ENCODE results near the gene ACKR3. TPM values are rescaled to one million over a fixed set of nuclear protein-coding genes. Genes with fewer than 3 reads are reported as not detected.

The ACKR3 gene
- total RNA-seq, 1 donor from 2014 or later: 56.6 TPM

GRCh38 chr2:236605345-236605734 is 35.7 kb downstream of the ACKR3 start:
- H3K27me3 Mint-ChIP-seq (ENCODE audit: low read depth): peaks cover 3% of the 10 kb centered on the region
- DNase-seq (ENCODE audit: low spot score): no peak
- no peaks in the 10 kb centered on the region for H3K9me3 Mint-ChIP-seq (ENCODE audit: low read depth)
- H3K27ac Mint-ChIP-seq (ENCODE audit: unreplicated experiment): no peak overlapping the region
- H3K4me3 Mint-ChIP-seq (ENCODE audit: unreplicated experiment): no peak overlapping the region
- H3K4me1 Mint-ChIP-seq (ENCODE audit: low read depth): peaks cover 30% of the 10 kb centered on the region
- no peaks in the 10 kb centered on the region for H3K36me3 Mint-ChIP-seq (ENCODE audit: low read depth)
- TF ChIP-seq, protein P1, sequence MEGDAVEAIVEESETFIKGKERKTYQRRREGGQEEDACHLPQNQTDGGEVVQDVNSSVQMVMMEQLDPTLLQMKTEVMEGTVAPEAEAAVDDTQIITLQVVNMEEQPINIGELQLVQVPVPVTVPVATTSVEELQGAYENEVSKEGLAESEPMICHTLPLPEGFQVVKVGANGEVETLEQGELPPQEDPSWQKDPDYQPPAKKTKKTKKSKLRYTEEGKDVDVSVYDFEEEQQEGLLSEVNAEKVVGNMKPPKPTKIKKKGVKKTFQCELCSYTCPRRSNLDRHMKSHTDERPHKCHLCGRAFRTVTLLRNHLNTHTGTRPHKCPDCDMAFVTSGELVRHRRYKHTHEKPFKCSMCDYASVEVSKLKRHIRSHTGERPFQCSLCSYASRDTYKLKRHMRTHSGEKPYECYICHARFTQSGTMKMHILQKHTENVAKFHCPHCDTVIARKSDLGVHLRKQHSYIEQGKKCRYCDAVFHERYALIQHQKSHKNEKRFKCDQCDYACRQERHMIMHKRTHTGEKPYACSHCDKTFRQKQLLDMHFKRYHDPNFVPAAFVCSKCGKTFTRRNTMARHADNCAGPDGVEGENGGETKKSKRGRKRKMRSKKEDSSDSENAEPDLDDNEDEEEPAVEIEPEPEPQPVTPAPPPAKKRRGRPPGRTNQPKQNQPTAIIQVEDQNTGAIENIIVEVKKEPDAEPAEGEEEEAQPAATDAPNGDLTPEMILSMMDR (IDR thresholded peaks at IDR 0.05): no peak

DNA sequence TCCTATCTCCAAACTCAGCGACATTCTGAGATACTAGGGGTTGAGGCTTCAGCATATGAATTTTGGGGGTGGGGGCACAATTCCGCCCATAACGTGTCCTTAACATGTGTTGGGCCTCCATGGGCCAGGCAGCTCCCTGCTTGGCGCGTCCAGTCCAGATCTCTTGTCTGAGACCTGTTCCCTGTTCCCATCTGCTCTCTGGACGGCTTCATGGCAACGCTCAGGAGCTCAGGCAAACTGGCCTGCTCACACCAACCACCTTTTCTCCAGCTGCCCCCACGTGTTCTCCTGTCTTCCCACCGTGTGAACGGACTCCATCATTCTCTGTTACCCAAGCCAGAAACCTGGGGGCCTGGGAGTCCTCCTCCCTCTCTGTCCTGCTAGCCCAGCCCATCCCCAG is 36.4 kb downstream of the ACKR3 start:
- H3K4me1 Mint-ChIP-seq (ENCODE audit: low read depth): peaks cover 30% of the 10 kb centered on the region
- TF ChIP-seq, protein P1 (IDR thresholded peaks at IDR 0.05): no peak
- no peaks in the 10 kb centered on the region for H3K36me3 Mint-ChIP-seq (ENCODE audit: low read depth)
- no peak overlapping the region for H3K27ac Mint-ChIP-seq (ENCODE audit: unreplicated experiment)
- peaks cover 3% of the 10 kb centered on the region for H3K27me3 Mint-ChIP-seq (ENCODE audit: low read depth)
- no peaks in the 10 kb centered on the region for H3K9me3 Mint-ChIP-seq (ENCODE audit: low read depth)
- H3K4me3 Mint-ChIP-seq (ENCODE audit: unreplicated experiment): no peak overlapping the region
- DNase-seq (ENCODE audit: low spot score): no peak

DNA sequence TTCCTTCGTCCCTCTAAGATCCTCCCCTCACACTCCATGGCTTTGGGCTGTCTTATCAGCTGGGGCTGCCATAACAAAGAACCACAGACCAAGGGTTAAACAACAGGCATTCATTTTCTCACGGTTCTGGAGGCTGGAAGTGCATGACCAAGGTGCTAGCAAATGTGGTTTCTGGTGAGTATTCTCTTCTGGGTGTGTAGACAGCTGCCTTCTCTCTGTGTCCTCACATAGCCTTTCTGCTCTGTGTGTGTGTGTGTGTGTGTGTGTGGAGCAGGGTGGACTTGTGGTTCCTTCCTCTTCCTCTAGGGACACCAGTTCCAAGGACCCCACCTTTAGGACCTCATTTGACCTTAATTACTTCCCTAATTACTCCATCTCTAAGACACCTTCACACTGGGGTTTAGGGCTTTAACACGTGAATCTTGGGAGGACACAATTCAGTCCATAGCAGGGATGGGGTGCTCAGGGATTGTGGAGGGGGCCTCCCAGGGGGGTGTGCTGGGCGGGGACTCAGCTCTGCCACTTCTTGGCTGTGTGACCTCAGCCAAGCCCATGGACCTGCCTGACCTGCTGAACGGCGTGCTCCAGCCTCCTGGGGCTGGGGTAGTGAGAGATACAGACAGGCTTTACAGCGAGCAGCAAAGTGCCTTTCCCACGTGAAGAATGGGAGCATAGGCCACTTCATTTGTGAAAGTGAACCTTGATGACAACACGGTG is 38.0 kb downstream of the ACKR3 start:
- Mint-ChIP-seq H3K27me3 (ENCODE audit: low read depth) (peaks cover 3% of the 10 kb centered on the region), H3K9me3 (ENCODE audit: low read depth) (no peaks in the 10 kb centered on the region), H3K36me3 (ENCODE audit: low read depth) (no peaks in the 10 kb centered on the region), H3K4me3 (ENCODE audit: unreplicated experiment) (no peak overlapping the region), H3K27ac (ENCODE audit: unreplicated experiment) (peak overlapping the region; percentile 59), H3K4me1 (ENCODE audit: low read depth) (peaks cover 30% of the 10 kb centered on the region)
- TF ChIP-seq, protein P1 (IDR thresholded peaks at IDR 0.05): peak; percentile 69
- DNase-seq (ENCODE audit: low spot score): no peak

DNA sequence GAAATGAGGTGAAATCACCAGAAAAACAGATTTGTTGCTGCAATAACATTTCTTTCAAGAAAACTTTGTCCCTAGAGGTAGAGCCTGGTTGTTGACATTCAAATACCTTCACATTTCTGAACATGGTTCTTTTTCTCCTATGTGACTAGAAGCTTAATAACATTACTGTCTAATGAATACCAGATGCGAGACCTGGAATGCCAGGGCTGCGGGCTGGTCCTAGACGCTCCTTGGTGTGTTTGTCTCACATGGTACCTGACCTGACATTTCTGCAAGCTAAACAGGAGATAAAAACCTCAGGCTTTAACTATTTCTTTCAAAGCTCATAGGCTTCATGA is 38.5 kb downstream of the ACKR3 start:
- DNase-seq (ENCODE audit: low spot score): no peak

GRCh38 chr2:236608710-236609109 is 39.1 kb downstream of the ACKR3 start:
- Mint-ChIP-seq H3K27ac (ENCODE audit: unreplicated experiment) (peak overlapping the region; percentile 37), H3K9me3 (ENCODE audit: low read depth) (no peaks in the 10 kb centered on the region), H3K4me3 (ENCODE audit: unreplicated experiment) (no peak overlapping the region), H3K27me3 (ENCODE audit: low read depth) (peaks cover 3% of the 10 kb centered on the region), H3K4me1 (ENCODE audit: low read depth) (peaks cover 30% of the 10 kb centered on the region), H3K36me3 (ENCODE audit: low read depth) (no peaks in the 10 kb centered on the region)
- TF ChIP-seq, protein P1 (IDR thresholded peaks at IDR 0.05): no peak
- DNase-seq (ENCODE audit: low spot score): no peak

More for the DNA sequence above, 38.5 kb downstream of the ACKR3 start:
- Mint-ChIP-seq H3K4me1 (ENCODE audit: low read depth) (peaks cover 30% of the 10 kb centered on the region), H3K27ac (ENCODE audit: unreplicated experiment) (peak overlapping the region; percentile 37), H3K27me3 (ENCODE audit: low read depth) (peaks cover 3% of the 10 kb centered on the region), H3K4me3 (ENCODE audit: unreplicated experiment) (no peak overlapping the region), H3K9me3 (ENCODE audit: low read depth) (no peaks in the 10 kb centered on the region), H3K36me3 (ENCODE audit: low read depth) (no peaks in the 10 kb centered on the region)
- TF ChIP-seq, protein P1 (IDR thresholded peaks at IDR 0.05): no peak

All from chondrocyte (in vitro differentiated cells).